H1 (cell line): ENCODE measurements around the gene CACNG1. TPM values are rescaled to one million over a fixed set of nuclear protein-coding genes. Genes with fewer than 3 reads are reported as not detected.

Source experiments
- CTCF ChIA-PET: fragments of 300-600 bp; sonication (Branson Sonifier 250); formaldehyde crosslinking; loops from one replicate; lab custom pipeline; 2021; ENCODE audit not compliant: partially characterized antibody; lab: Charles Lee
- POLR2A ChIA-PET: fragments of 300-600 bp; sonication (Branson Sonifier 250); formaldehyde crosslinking; loops from one replicate; lab custom pipeline; 2021; ENCODE audit warnings: inconsistent platforms; ENCODE audit not compliant: partially characterized antibody; lab: Charles Lee
- DNase-seq, 2 experiments: peaks; one replicate each; pipeline versions ENCODE4 v3.0.0 to v3.0.0-alpha.2; 2010 to 2022; ENCODE audit warnings: low spot score in 2 of 2, low read depth in 1 of 2, mixed read lengths in 1 of 2
- FAIRE-seq: peaks from 2 replicates; lab custom pipeline; 2011; peaks lifted over from hg19 to GRCh38; lab: Jason Lieb, UNC
- H2AFZ ChIP-seq: 2 replicates; pipeline ENCODE4 v1.8.1; 2012; ENCODE audit warnings: low read length, inconsistent platforms
- H2AK5ac ChIP-seq: 2 replicates; pipeline ENCODE4 v1.6.1; 2013; ENCODE audit warnings: low read depth, low read length
- H2BK120ac ChIP-seq: replicated peaks from 2 replicates; pipeline ENCODE3; 2013; ENCODE audit warnings: low read depth, low read length, inconsistent platforms
- H2BK12ac ChIP-seq: 2 replicates; pipeline ENCODE4 v1.6.1; 2013; ENCODE audit warnings: low read depth, low read length
- H2BK15ac ChIP-seq: 2 replicates; pipeline ENCODE4 v1.6.1; 2013; ENCODE audit warnings: low read length
- H2BK20ac ChIP-seq: 2 replicates; pipeline ENCODE4 v1.6.1; 2013; ENCODE audit warnings: low read length
- H2BK5ac ChIP-seq: 2 replicates; pipeline ENCODE4 v1.6.1; 2013; ENCODE audit warnings: low read depth, low read length
- H3K14ac ChIP-seq: 2 replicates; pipeline ENCODE4 v1.6.1; 2013; ENCODE audit warnings: inconsistent platforms; ENCODE audit not compliant: insufficient read length
- H3K18ac ChIP-seq: 2 replicates; pipeline ENCODE4 v1.6.1; 2013; ENCODE audit warnings: low read length; ENCODE audit errors: extremely low read depth
- H3K23ac ChIP-seq: 2 replicates; pipeline ENCODE4 v1.6.1; 2013; ENCODE audit warnings: inconsistent platforms; ENCODE audit not compliant: insufficient read length
- H3K23me2 ChIP-seq: 2 replicates; pipeline ENCODE4 v1.6.1; 2013; ENCODE audit warnings: low read depth, low read length
- H3K27ac ChIP-seq: 2 replicates; pipeline ENCODE4 v1.6.1; 2011; ENCODE audit warnings: low read depth, low read length, inconsistent platforms
- H3K27me3 ChIP-seq, 4 experiments: replicated peaks in 1 of 4; 1 replicate in 1 of 4; 2 replicates in 3 of 4; pipeline versions ENCODE4 v1.6.1 to v1.8.1; 2011 to 2013; ENCODE audit warnings: low read length in 3 of 4, mild to moderate bottlenecking in 3 of 4, inconsistent platforms in 2 of 4, mixed read lengths in 2 of 4, moderate library complexity in 1 of 4; ENCODE audit not compliant: control insufficient read depth in 3 of 4, insufficient read depth in 3 of 4; ENCODE audit errors: extremely low read depth in 1 of 4
- H3K36me3 ChIP-seq, 4 experiments: 2 replicates each; pipeline versions ENCODE4 v1.6.1 to v1.8.1; 2011 to 2013; ENCODE audit warnings: mild to moderate bottlenecking in 4 of 4, low read length in 3 of 4, moderate library complexity in 2 of 4, control low read depth in 1 of 4, inconsistent platforms in 1 of 4; ENCODE audit not compliant: insufficient read depth in 4 of 4, control insufficient read depth in 2 of 4
- H3K4ac ChIP-seq: replicated peaks from 2 replicates; pipeline ENCODE3; 2013; ENCODE audit warnings: low read length, low read depth, mixed read lengths, inconsistent platforms; ENCODE audit not compliant: insufficient read length
- H3K4me1 ChIP-seq, 4 experiments: replicated peaks in 1 of 4; 1 replicate in 1 of 4; 2 replicates in 3 of 4; pipeline versions ENCODE4 v1.6.1 to v1.8.1; 2011 to 2013; ENCODE audit warnings: low read length in 3 of 4, inconsistent platforms in 2 of 4, mixed read lengths in 1 of 4; ENCODE audit not compliant: insufficient read depth in 4 of 4, control insufficient read depth in 3 of 4
- H3K4me2 ChIP-seq, 2 experiments: 2 replicates each; pipeline versions ENCODE4 v1.6.1 to v1.8.1; 2011 to 2013; ENCODE audit warnings: low read depth in 2 of 2, low read length in 2 of 2, control low read depth in 1 of 2, inconsistent platforms in 1 of 2, mild to moderate bottlenecking in 1 of 2; ENCODE audit not compliant: insufficient read depth in 1 of 2
- H3K4me3 ChIP-seq, 4 experiments: fragments of 200-600, 300-600 bp in 1 of 4; sonication (generic), shearing (Covaris generic), sonication (Bioruptor Twin) in 1 of 4; 2 replicates each; pipeline versions ENCODE4 v1.5.1 to v1.8.1; 2011 to 2016; ENCODE audit warnings: low read length in 4 of 4, low read depth in 3 of 4, control low read depth in 2 of 4, inconsistent platforms in 2 of 4, mild to moderate bottlenecking in 2 of 4, mixed read lengths in 1 of 4, moderate library complexity in 1 of 4; ENCODE audit not compliant: insufficient read depth in 2 of 4; ENCODE audit errors: extremely low read depth in 1 of 4
- H3K56ac ChIP-seq: replicated peaks from 2 replicates; pipeline ENCODE3; 2013; ENCODE audit warnings: low read depth, mild to moderate bottlenecking, mixed read lengths, low read length, inconsistent platforms; ENCODE audit not compliant: insufficient read length
- H3K79me1 ChIP-seq: 2 replicates; pipeline ENCODE4 v1.6.1; 2013; ENCODE audit warnings: low read depth, low read length, control low read depth
- H3K79me2 ChIP-seq, 2 experiments: 2 replicates each; pipeline versions ENCODE4 v1.6.1 to v1.8.1; 2012 to 2013; ENCODE audit warnings: low read length in 2 of 2, mild to moderate bottlenecking in 2 of 2, inconsistent platforms in 1 of 2; ENCODE audit not compliant: insufficient read depth in 2 of 2, control insufficient read depth in 1 of 2
- H3K9ac ChIP-seq, 4 experiments: replicated peaks in 1 of 4; 1 replicate in 1 of 4; 2 replicates in 3 of 4; pipeline versions ENCODE4 v1.6.1 to v1.8.1; 2011 to 2013; ENCODE audit warnings: low read depth in 3 of 4, low read length in 3 of 4, control low read depth in 2 of 4, mild to moderate bottlenecking in 2 of 4, moderate library complexity in 2 of 4, inconsistent platforms in 1 of 4; ENCODE audit errors: extremely low read depth in 1 of 4
- H3K9me3 ChIP-seq, 2 experiments: 2 replicates each; pipeline versions ENCODE4 v1.6.1 to v1.8.1; 2012 to 2013; ENCODE audit warnings: mild to moderate bottlenecking in 2 of 2, moderate library complexity in 2 of 2, control low read depth in 1 of 2, inconsistent platforms in 1 of 2, low read depth in 1 of 2, low read length in 1 of 2, mixed read lengths in 1 of 2; ENCODE audit not compliant: insufficient read depth in 2 of 2
- H4K20me1 ChIP-seq, 2 experiments: replicated peaks in 1 of 2; 2 replicates each; pipeline versions ENCODE3 to v1.8.1; 2011 to 2013; ENCODE audit warnings: inconsistent platforms in 2 of 2, low read length in 2 of 2, mild to moderate bottlenecking in 1 of 2; ENCODE audit not compliant: insufficient read depth in 2 of 2, control insufficient read depth in 1 of 2
- H4K5ac ChIP-seq: 2 replicates; pipeline ENCODE4 v1.6.1; 2013; ENCODE audit warnings: low read length, low read depth, mixed read lengths, inconsistent platforms; ENCODE audit not compliant: insufficient read length
- H4K8ac ChIP-seq: 2 replicates; pipeline ENCODE4 v1.8.0; 2013; ENCODE audit warnings: mild to moderate bottlenecking, moderate library complexity, low read length, inconsistent platforms; ENCODE audit not compliant: insufficient read depth; ENCODE audit errors: extremely low read depth
- H4K91ac ChIP-seq: replicated peaks from 2 replicates; pipeline ENCODE3; 2013; ENCODE audit warnings: low read length, mixed read lengths, inconsistent platforms; ENCODE audit not compliant: insufficient read length
- CHD2 ChIP-seq: IDR thresholded peaks from 2 replicates; pipeline ENCODE4 v1.6.1; 2012; ENCODE audit warnings: low read length, improper control_type of control experiment
- FOSL1 ChIP-seq: IDR thresholded peaks from 2 replicates; pipeline ENCODE4 v1.6.1; 2011; ENCODE audit warnings: mild to moderate bottlenecking, low read depth, low read length, moderate library complexity; ENCODE audit not compliant: insufficient read depth
- KDM4A ChIP-seq: IDR thresholded peaks from one replicate; pipeline ENCODE4 v1.7.1; 2012; ENCODE audit warnings: low read depth, mild to moderate bottlenecking, moderate library complexity, low read length, inconsistent platforms; ENCODE audit not compliant: severe bottlenecking
- RBBP5 ChIP-seq: IDR thresholded peaks from 2 replicates; pipeline ENCODE4 v1.7.1; 2012; ENCODE audit warnings: low read depth, mild to moderate bottlenecking, inconsistent platforms, low read length, moderate library complexity, borderline replicate concordance
- YY1 ChIP-seq: IDR thresholded peaks from 2 replicates; pipeline ENCODE4 v1.6.1; 2011; ENCODE audit warnings: low read depth, mild to moderate bottlenecking, low read length
- WGBS, 2 experiments: shearing (Covaris generic) in 1 of 2; methylation state at CpG; one replicate each; pipeline versions ENCODE4 v1.1.6 to v1.1.7; 2013 to 2015; ENCODE audit warnings: low lambda C conversion rate in 2 of 2, mixed read lengths in 2 of 2, inconsistent platforms in 1 of 2, low coverage in 1 of 2, missing lambda C conversion rate in 1 of 2; ENCODE audit not compliant: insufficient replicate concordance in 2 of 2, insufficient coverage in 1 of 2, insufficient read length in 1 of 2; ENCODE audit errors: extremely low coverage in 1 of 2, missing lambda C conversion rate in 1 of 2; 5-methylcytosine and 5-hydroxymethylcytosine counted together
- polyA plus RNA-seq, 7 experiments: library from polyadenylated mRNA; depleted of rRNA in 3 of 7; stranded (reverse) in 5 of 7; unstranded in 2 of 7; fragments of >200 nt in 5 of 7; fragments of 200-250 nt in 2 of 7; gene quantifications; 1 replicate in 5 of 7; 2 replicates in 1 of 7; 4 replicates in 1 of 7; pipeline versions ENCODE4 v1.2.1 to v1.2.3, GENCODE V29; 2011 to 2013; ENCODE audit warnings: missing spikeins in 2 of 7, mixed read lengths in 2 of 7
- total RNA-seq: library from RNA; stranded (reverse); fragmentation: NEBNext Ultra II Directional; extraction: Animal tissue kit (Norgen Biotek cat#: 25700); gene quantifications from 2 replicates; pipeline ENCODE4 v1.2.1, GENCODE V29; 2021

Gene CACNG1
- total and polyA plus RNA-seq, 2 of the 8 experiments (the other 6 are each of a cell fraction or from before 2014, with no cell fraction given) = not detected

GRCh38 chr17:67003231-67003630, 41.1 kb upstream of the CACNG1 start:
- no peak overlapping the region for H3K14ac ChIP-seq
- DNase-seq = no peak
- no peak overlapping the region for H3K18ac ChIP-seq
- H3K9ac ChIP-seq = no peak overlapping the region
- no peak overlapping the region for H3K4me2 ChIP-seq
- H3K23ac ChIP-seq = no peak overlapping the region
- H3K27ac ChIP-seq = no peak overlapping the region
- TF ChIP-seq YY1 (no peak), CHD2 (no peak), KDM4A (no peak), FOSL1 (no peak), RBBP5 (no peak)
- TF ChIP-seq, all 59 proteins: peak for 0
- H3K9me3 ChIP-seq = no peaks in the 10 kb centered on the region; a peak in 1 of 4 replicates
- H3K56ac ChIP-seq = no peak overlapping the region
- no peak overlapping the region for H2BK12ac ChIP-seq
- no peaks in the 10 kb centered on the region for H3K23me2 ChIP-seq
- H2AFZ ChIP-seq = no peak overlapping the region
- H3K36me3 ChIP-seq = no peaks in the 10 kb centered on the region
- H2BK15ac ChIP-seq = no peak overlapping the region
- H3K4ac ChIP-seq = no peak overlapping the region
- H4K20me1 ChIP-seq = no peaks in the 10 kb centered on the region
- POLR2A ChIA-PET = no interaction called here
- H3K79me1 ChIP-seq = no peaks in the 10 kb centered on the region
- H2BK20ac ChIP-seq = no peak overlapping the region
- WGBS, 2 experiments = 89% methylated on average over 2 of the region's 2 CpGs; no CpG with 5 or more reads in 1 of the 2 experiments
- no peak for FAIRE-seq
- CTCF ChIA-PET = interaction anchor here (0.6 to 5.2 kb wide), 7 partner anchors 9 to 294 kb away, joined by 3 to 28 read pairs (median 5); no protein-coding TSS in a partner anchor
- no peak overlapping the region for H2BK120ac ChIP-seq
- no peak overlapping the region for H4K8ac ChIP-seq
- H3K79me2 ChIP-seq = no peaks in the 10 kb centered on the region
- H3K4me1 ChIP-seq = no peaks in the 10 kb centered on the region
- no peak overlapping the region for H2BK5ac ChIP-seq
- no peak overlapping the region for H4K91ac ChIP-seq
- no peak overlapping the region for H2AK5ac ChIP-seq
- H3K4me3 ChIP-seq = no peak overlapping the region
- no peak overlapping the region for H4K5ac ChIP-seq
- H3K27me3 ChIP-seq = no peaks in the 10 kb centered on the region
